Activated CD4-positive, alpha-beta T cell treated with anti-CD3 and anti-CD28 coated beads for 36 hours (primary cell): Measurements from ENCODE around the gene POMGNT2. TPM values are rescaled to one million over a fixed set of nuclear protein-coding genes. Genes with fewer than 3 reads are reported as not detected.

Source experiments
- ATAC-seq: fragments of 200-7000 bp; cut with Tn5 transposase; one replicate; pipeline ENCODE4 v1.10.0; 2021; ENCODE audit warnings: mild to moderate bottlenecking, moderate library complexity
- CTCF ChIA-PET: fragments of 350-600 bp; sonication (Branson Sonifier 250); formaldehyde crosslinking; loops from one replicate; lab custom pipeline; 2021; ENCODE audit warnings: antibody characterized with exemption; lab: Charles Lee
- POLR2A ChIA-PET: fragments of 350-600 bp; sonication (Branson Sonifier 250); formaldehyde crosslinking; loops from one replicate; lab custom pipeline; 2021; ENCODE audit warnings: antibody characterized with exemption, inconsistent platforms; lab: Charles Lee
- DNase-seq: peaks from one replicate; pipeline ENCODE4 v3.0.0-alpha.2; 2020
- H3K27ac Mint-ChIP-seq: one replicate; pipeline ENCODE4 v1.8.0; 2021; ENCODE audit warnings: mixed read lengths
- H3K27me3 Mint-ChIP-seq: one replicate; pipeline ENCODE4 v1.8.0; 2021; ENCODE audit warnings: mixed read lengths
- H3K36me3 Mint-ChIP-seq: one replicate; pipeline ENCODE4 v1.8.0; 2021; ENCODE audit warnings: low read depth, mixed read lengths
- H3K4me1 Mint-ChIP-seq: one replicate; pipeline ENCODE4 v1.8.0; 2021; ENCODE audit warnings: mixed read lengths
- H3K4me3 Mint-ChIP-seq: one replicate; pipeline ENCODE4 v1.8.0; 2021; ENCODE audit warnings: mild to moderate bottlenecking, moderate library complexity, mixed read lengths
- H3K9me3 Mint-ChIP-seq: one replicate; pipeline ENCODE4 v1.8.0; 2021; ENCODE audit warnings: low read depth, mixed read lengths
- intact Hi-C, 2 experiments: fragments of 100-400 bp; cut with DNase I in 1 of 2; cut with micrococcal nuclease in 1 of 2; formaldehyde crosslinking; loops; one replicate each; pipeline versions ENCODE4 v1.14.2 to v1.15.1; 2022 to 2024; cut with DNase I, micrococcal nuclease
- total RNA-seq, 2 experiments: library from RNA; stranded (reverse); gene quantifications; one replicate each; pipeline ENCODE4 v1.2.3, GENCODE V29; 2021

The POMGNT2 gene
- total RNA-seq, 2 experiments from 2014 or later: 8.3 to 8.6 TPM

- Mint-ChIP-seq H3K27me3 (no peaks in the 10 kb centered on the region), H3K27ac (no peak overlapping the region), H3K4me1 (peaks cover 7% of the 10 kb centered on the region), H3K9me3 (no peaks in the 10 kb centered on the region), H3K36me3 (peaks cover 7% of the 10 kb centered on the region), H3K4me3 (no peak overlapping the region)
- ChIA-PET POLR2A (no interaction called here), CTCF (interaction anchor here (0.6 to 1.9 kb wide), 6 partner anchors 15 to 1149 kb away, joined by 3 to 7 read pairs (median 4); no protein-coding TSS in a partner anchor)
- intact Hi-C loops: no loop called here
- peak; percentile 53 for ATAC-seq
- no peak for DNase-seq
Measured at GRCh38 chr3:43086460-43087165, 19.3 kb downstream of the POMGNT2 start.

GRCh38 chr3:43082457-43082856 lies 23.4 kb downstream of the POMGNT2 start:
- DNase-seq (no peak), ATAC-seq (no peak)
- Mint-ChIP-seq H3K36me3 (peaks cover 29% of the 10 kb centered on the region), H3K4me1 (peaks cover 7% of the 10 kb centered on the region), H3K27ac (no peak overlapping the region), H3K9me3 (no peaks in the 10 kb centered on the region), H3K27me3 (no peaks in the 10 kb centered on the region), H3K4me3 (no peak overlapping the region)
- intact Hi-C loops: no loop called here
- ChIA-PET CTCF (interaction anchor here (1.3 kb wide), 1 partner anchor 11 kb away, joined by 4 read pairs; no protein-coding TSS in a partner anchor), POLR2A (no interaction called here)

GRCh38 chr3:43081796-43082195 lies 24.1 kb downstream of the POMGNT2 start:
- peaks cover 29% of the 10 kb centered on the region for H3K36me3 Mint-ChIP-seq

GRCh38 chr3:43080726-43081568 lies 24.9 kb downstream of the POMGNT2 start:
- Mint-ChIP-seq H3K4me1 (no peaks in the 10 kb centered on the region), H3K27ac (no peak overlapping the region), H3K27me3 (no peaks in the 10 kb centered on the region), H3K36me3 (peaks cover 29% of the 10 kb centered on the region), H3K4me3 (no peak overlapping the region), H3K9me3 (no peaks in the 10 kb centered on the region)
- intact Hi-C loops: no loop called here
- POLR2A ChIA-PET: no interaction called here
- ATAC-seq (no peak), DNase-seq (no peak)
- CTCF ChIA-PET: interaction anchor here (0.7 kb wide), 2 partner anchors 8 to 10 kb away, joined by 3 to 4 read pairs; no protein-coding TSS in a partner anchor

More at GRCh38 chr3:43081796-43082195, 24.1 kb downstream of the POMGNT2 start:
- H3K4me3 Mint-ChIP-seq: no peak overlapping the region
- POLR2A ChIA-PET: no interaction called here
- H3K9me3 Mint-ChIP-seq: no peaks in the 10 kb centered on the region
- no peak overlapping the region for H3K27ac Mint-ChIP-seq
- no peak for ATAC-seq
- DNase-seq: no peak
- peaks cover 5% of the 10 kb centered on the region for H3K4me1 Mint-ChIP-seq
- CTCF ChIA-PET: interaction anchor here (0.7 kb wide), 1 partner anchor 9 kb away, joined by 3 read pairs; no protein-coding TSS in a partner anchor
- intact Hi-C loops: no loop called here
- H3K27me3 Mint-ChIP-seq: no peaks in the 10 kb centered on the region

- ATAC-seq (no peak), DNase-seq (no peak)
- H3K27ac Mint-ChIP-seq: no peak overlapping the region
- no peaks in the 10 kb centered on the region for H3K4me1 Mint-ChIP-seq
- H3K27me3 Mint-ChIP-seq: no peaks in the 10 kb centered on the region
- POLR2A ChIA-PET: no interaction called here
- CTCF ChIA-PET: no interaction called here
- H3K9me3 Mint-ChIP-seq: no peaks in the 10 kb centered on the region
- no peak overlapping the region for H3K4me3 Mint-ChIP-seq
- intact Hi-C loops: no loop called here
- H3K36me3 Mint-ChIP-seq: peaks cover 29% of the 10 kb centered on the region
Measured at GRCh38 chr3:43079536-43080332, 26.1 kb downstream of the POMGNT2 start.

GRCh38 chr3:43077707-43078106 lies 28.2 kb downstream of the POMGNT2 start:
- H3K27me3 Mint-ChIP-seq: no peaks in the 10 kb centered on the region
- ChIA-PET POLR2A (no interaction called here), CTCF (no interaction called here)
- no peak overlapping the region for H3K4me3 Mint-ChIP-seq
- no peaks in the 10 kb centered on the region for H3K9me3 Mint-ChIP-seq
- H3K27ac Mint-ChIP-seq: no peak overlapping the region
- DNase-seq (no peak), ATAC-seq (no peak)
- peaks cover 25% of the 10 kb centered on the region for H3K36me3 Mint-ChIP-seq
- intact Hi-C loops: no loop called here
- peaks cover 3% of the 10 kb centered on the region for H3K4me1 Mint-ChIP-seq

- Mint-ChIP-seq H3K27ac (no peak overlapping the region), H3K36me3 (peaks cover 22% of the 10 kb centered on the region), H3K4me3 (no peak overlapping the region), H3K9me3 (no peaks in the 10 kb centered on the region), H3K27me3 (no peaks in the 10 kb centered on the region), H3K4me1 (peaks cover 3% of the 10 kb centered on the region)
- CTCF ChIA-PET: interaction anchor here (1.1 kb wide), 1 partner anchor 113 kb away, joined by 6 read pairs; no protein-coding TSS in a partner anchor
- ATAC-seq: no peak
- POLR2A ChIA-PET: no interaction called here
- DNase-seq: no peak
- intact Hi-C loops: no loop called here
Measured at GRCh38 chr3:43077261-43077660, 28.6 kb downstream of the POMGNT2 start.

GRCh38 chr3:43076857-43077256 lies 29.0 kb downstream of the POMGNT2 start:
- no peaks in the 10 kb centered on the region for H3K9me3 Mint-ChIP-seq
- H3K27me3 Mint-ChIP-seq: no peaks in the 10 kb centered on the region
- peaks cover 22% of the 10 kb centered on the region for H3K36me3 Mint-ChIP-seq
- DNase-seq: no peak
- no peak overlapping the region for H3K4me3 Mint-ChIP-seq
- ChIA-PET CTCF (interaction anchor here (0.6 to 1.1 kb wide), 2 partner anchors 35 to 112 kb away, joined by 3 to 6 read pairs; no protein-coding TSS in a partner anchor), POLR2A (no interaction called here)
- no peak overlapping the region for H3K27ac Mint-ChIP-seq
- ATAC-seq: no peak
- peaks cover 3% of the 10 kb centered on the region for H3K4me1 Mint-ChIP-seq
- intact Hi-C loops: no loop called here

- ATAC-seq: no peak
- intact Hi-C loops: no loop called here
- CTCF ChIA-PET: interaction anchor here (0.6 to 1.1 kb wide), 3 partner anchors 22 to 112 kb away, joined by 3 to 6 read pairs (median 3); no protein-coding TSS in a partner anchor
Measured at GRCh38 chr3:43075904-43076661, 29.8 kb downstream of the POMGNT2 start.

GRCh38 chr3:43074901-43075689 lies 30.8 kb downstream of the POMGNT2 start:
- H3K36me3 Mint-ChIP-seq: peaks cover 11% of the 10 kb centered on the region
- ATAC-seq (no peak), DNase-seq (no peak)
- ChIA-PET POLR2A (interaction anchor here (0.6 kb wide), 1 partner anchor 243 kb away, joined by 6 read pairs; no protein-coding TSS in a partner anchor), CTCF (interaction anchor here (1.0 kb wide), 1 partner anchor 21 kb away, joined by 3 read pairs; no protein-coding TSS in a partner anchor)
- H3K27me3 Mint-ChIP-seq: no peaks in the 10 kb centered on the region
- no peak overlapping the region for H3K27ac Mint-ChIP-seq
- peaks cover 3% of the 10 kb centered on the region for H3K4me1 Mint-ChIP-seq
- no peaks in the 10 kb centered on the region for H3K9me3 Mint-ChIP-seq
- H3K4me3 Mint-ChIP-seq: no peak overlapping the region
- intact Hi-C loops: no loop called here

More at GRCh38 chr3:43075904-43076661, 29.8 kb downstream of the POMGNT2 start:
- no peak for DNase-seq
- H3K4me3 Mint-ChIP-seq: no peak overlapping the region
- peaks cover 3% of the 10 kb centered on the region for H3K4me1 Mint-ChIP-seq
- H3K27me3 Mint-ChIP-seq: no peaks in the 10 kb centered on the region
- peaks cover 21% of the 10 kb centered on the region for H3K36me3 Mint-ChIP-seq
- POLR2A ChIA-PET: interaction anchor here (0.6 kb wide), 1 partner anchor 242 kb away, joined by 6 read pairs; no protein-coding TSS in a partner anchor
- no peaks in the 10 kb centered on the region for H3K9me3 Mint-ChIP-seq
- H3K27ac Mint-ChIP-seq: no peak overlapping the region
